ENCODE results near the gene CDCA8.
A peak's percentile ranks its signal among the peaks of the same experiment; 100 is the strongest.

Gene CDCA8

DNA sequence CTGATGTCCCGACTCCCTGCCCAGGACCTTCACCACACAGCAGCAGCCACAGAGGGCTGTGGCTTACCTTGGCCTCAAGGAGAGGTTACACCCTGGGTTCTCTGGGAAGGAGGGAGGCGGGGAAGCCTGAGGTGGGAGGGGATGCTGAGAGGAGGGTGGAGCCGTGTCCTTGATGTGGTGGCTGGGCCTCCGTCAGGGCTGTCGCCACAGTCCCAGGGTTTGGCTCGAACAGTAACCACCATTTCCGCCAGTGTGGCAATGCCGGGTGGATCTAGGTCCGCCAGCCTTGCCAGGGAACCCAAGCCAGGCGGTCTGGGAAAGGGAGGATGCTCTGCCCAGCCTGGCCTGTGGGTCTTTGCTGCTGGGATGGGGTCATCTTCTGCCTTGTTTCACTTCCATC, 18.4 kb upstream of the CDCA8 start:
- no peak overlapping the region for H3K27ac ChIP-seq (replicated peaks)
- DNase-seq (ENCODE audit: low read depth in 1 of 2, low spot score in 1 of 2): peak in 1 of 2 experiments; percentile 2
- H3K27me3 ChIP-seq (ENCODE audit: insufficient read depth, poor library complexity, severe bottlenecking): no peaks in the 10 kb centered on the region
- TF ChIP-seq GABPA (IDR thresholded peaks at IDR 0.05; ENCODE audit: low read depth) (no peak), POLR2AphosphoS5 (IDR thresholded peaks at IDR 0.05; ENCODE audit: low read depth) (no peak)
- TF ChIP-seq, protein P1, sequence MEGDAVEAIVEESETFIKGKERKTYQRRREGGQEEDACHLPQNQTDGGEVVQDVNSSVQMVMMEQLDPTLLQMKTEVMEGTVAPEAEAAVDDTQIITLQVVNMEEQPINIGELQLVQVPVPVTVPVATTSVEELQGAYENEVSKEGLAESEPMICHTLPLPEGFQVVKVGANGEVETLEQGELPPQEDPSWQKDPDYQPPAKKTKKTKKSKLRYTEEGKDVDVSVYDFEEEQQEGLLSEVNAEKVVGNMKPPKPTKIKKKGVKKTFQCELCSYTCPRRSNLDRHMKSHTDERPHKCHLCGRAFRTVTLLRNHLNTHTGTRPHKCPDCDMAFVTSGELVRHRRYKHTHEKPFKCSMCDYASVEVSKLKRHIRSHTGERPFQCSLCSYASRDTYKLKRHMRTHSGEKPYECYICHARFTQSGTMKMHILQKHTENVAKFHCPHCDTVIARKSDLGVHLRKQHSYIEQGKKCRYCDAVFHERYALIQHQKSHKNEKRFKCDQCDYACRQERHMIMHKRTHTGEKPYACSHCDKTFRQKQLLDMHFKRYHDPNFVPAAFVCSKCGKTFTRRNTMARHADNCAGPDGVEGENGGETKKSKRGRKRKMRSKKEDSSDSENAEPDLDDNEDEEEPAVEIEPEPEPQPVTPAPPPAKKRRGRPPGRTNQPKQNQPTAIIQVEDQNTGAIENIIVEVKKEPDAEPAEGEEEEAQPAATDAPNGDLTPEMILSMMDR (IDR thresholded peaks at IDR 0.05; ENCODE audit: insufficient read depth, low read length): no peak
- no peak overlapping the region for H3K4me3 ChIP-seq (replicated peaks; ENCODE audit: insufficient read depth, low read length)

DNA sequence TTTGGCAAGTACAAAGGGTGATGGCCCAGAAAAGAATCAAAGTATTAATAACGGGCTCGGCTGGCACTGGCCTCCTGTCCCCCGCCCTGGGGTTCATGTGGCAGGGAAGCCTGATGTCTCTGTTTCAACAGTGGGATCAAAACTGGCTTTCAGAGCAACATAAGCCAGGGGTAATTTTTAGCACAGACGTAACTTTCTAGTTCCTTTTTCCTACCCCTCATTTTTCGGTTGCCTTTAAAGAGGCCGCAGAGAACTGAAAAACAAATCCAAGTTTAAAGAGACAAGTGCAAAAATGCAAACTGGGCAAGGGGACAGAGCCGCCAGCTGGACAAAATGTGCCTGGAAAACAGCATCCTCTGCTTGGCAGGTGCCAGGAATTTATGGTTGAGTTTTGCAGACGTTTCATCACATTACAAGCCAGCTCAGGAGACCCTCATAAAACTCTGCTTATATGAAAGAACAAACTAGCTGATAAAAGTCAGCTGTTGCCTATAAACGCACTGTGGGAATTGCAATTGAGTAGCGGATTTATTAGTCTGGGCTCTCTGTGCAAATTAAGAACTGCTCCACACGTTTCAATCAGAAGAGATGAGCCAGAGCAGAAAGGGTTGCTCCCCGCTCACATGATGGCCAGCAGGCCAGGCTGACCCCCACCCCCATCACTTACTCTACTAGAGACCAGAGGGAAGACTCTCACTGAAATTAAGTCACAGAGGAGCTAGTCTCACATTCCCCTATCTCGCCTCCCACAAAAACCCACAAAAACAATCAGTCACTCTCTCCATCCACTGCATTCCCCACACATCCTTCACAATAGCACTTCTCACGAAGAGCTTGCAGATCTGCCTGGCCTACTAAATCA, 15.8 kb upstream of the CDCA8 start:
- no peak overlapping the region for H3K27ac ChIP-seq (replicated peaks)
- no peaks in the 10 kb centered on the region for H3K27me3 ChIP-seq (ENCODE audit: insufficient read depth, poor library complexity, severe bottlenecking)
- TF ChIP-seq, protein P1 (IDR thresholded peaks at IDR 0.05; ENCODE audit: insufficient read depth, low read length): no peak
- TF ChIP-seq GABPA (IDR thresholded peaks at IDR 0.05; ENCODE audit: low read depth): no peak
- TF ChIP-seq, protein P2, sequence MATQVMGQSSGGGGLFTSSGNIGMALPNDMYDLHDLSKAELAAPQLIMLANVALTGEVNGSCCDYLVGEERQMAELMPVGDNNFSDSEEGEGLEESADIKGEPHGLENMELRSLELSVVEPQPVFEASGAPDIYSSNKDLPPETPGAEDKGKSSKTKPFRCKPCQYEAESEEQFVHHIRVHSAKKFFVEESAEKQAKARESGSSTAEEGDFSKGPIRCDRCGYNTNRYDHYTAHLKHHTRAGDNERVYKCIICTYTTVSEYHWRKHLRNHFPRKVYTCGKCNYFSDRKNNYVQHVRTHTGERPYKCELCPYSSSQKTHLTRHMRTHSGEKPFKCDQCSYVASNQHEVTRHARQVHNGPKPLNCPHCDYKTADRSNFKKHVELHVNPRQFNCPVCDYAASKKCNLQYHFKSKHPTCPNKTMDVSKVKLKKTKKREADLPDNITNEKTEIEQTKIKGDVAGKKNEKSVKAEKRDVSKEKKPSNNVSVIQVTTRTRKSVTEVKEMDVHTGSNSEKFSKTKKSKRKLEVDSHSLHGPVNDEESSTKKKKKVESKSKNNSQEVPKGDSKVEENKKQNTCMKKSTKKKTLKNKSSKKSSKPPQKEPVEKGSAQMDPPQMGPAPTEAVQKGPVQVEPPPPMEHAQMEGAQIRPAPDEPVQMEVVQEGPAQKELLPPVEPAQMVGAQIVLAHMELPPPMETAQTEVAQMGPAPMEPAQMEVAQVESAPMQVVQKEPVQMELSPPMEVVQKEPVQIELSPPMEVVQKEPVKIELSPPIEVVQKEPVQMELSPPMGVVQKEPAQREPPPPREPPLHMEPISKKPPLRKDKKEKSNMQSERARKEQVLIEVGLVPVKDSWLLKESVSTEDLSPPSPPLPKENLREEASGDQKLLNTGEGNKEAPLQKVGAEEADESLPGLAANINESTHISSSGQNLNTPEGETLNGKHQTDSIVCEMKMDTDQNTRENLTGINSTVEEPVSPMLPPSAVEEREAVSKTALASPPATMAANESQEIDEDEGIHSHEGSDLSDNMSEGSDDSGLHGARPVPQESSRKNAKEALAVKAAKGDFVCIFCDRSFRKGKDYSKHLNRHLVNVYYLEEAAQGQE (IDR thresholded peaks at IDR 0.05; ENCODE audit: insufficient replicate concordance, low read depth): no peak
- TF ChIP-seq SPI1 (IDR thresholded peaks at IDR 0.05; ENCODE audit: borderline replicate concordance, low read depth): no peak
- no peak for TF ChIP-seq POLR2AphosphoS5 (IDR thresholded peaks at IDR 0.05; ENCODE audit: low read depth)
- DNase-seq (ENCODE audit: low read depth in 1 of 2, low spot score in 1 of 2): no peak
- no peak overlapping the region for H3K4me3 ChIP-seq (replicated peaks; ENCODE audit: insufficient read depth, low read length)

DNA sequence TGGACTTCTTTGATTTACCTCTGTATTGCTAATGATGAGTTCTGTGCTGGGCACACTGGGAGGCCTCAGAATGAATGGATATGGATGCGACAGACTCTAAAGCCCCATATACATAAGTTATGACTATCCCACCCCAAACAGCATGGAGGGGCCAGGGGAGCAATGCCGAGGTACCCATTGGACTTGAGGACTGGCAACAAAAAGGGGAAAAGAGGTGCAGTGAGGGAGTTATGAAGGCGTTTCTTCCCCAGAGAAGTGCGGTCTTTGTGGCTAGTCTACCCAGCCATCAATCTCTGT, 15.2 kb upstream of the CDCA8 start:
- H3K4me3 ChIP-seq (replicated peaks; ENCODE audit: insufficient read depth, low read length): no peak overlapping the region
- H3K27me3 ChIP-seq (ENCODE audit: insufficient read depth, poor library complexity, severe bottlenecking): no peaks in the 10 kb centered on the region
- DNase-seq (ENCODE audit: low read depth in 1 of 2, low spot score in 1 of 2): no peak
- H3K27ac ChIP-seq (replicated peaks): no peak overlapping the region
- TF ChIP-seq GABPA (IDR thresholded peaks at IDR 0.05; ENCODE audit: low read depth): no peak
- no peak for TF ChIP-seq SPI1 (IDR thresholded peaks at IDR 0.05; ENCODE audit: borderline replicate concordance, low read depth)
- TF ChIP-seq, protein P1 (IDR thresholded peaks at IDR 0.05; ENCODE audit: insufficient read depth, low read length): no peak
- TF ChIP-seq, protein P2 (IDR thresholded peaks at IDR 0.05; ENCODE audit: insufficient replicate concordance, low read depth): no peak
- no peak for TF ChIP-seq POLR2AphosphoS5 (IDR thresholded peaks at IDR 0.05; ENCODE audit: low read depth)

DNA sequence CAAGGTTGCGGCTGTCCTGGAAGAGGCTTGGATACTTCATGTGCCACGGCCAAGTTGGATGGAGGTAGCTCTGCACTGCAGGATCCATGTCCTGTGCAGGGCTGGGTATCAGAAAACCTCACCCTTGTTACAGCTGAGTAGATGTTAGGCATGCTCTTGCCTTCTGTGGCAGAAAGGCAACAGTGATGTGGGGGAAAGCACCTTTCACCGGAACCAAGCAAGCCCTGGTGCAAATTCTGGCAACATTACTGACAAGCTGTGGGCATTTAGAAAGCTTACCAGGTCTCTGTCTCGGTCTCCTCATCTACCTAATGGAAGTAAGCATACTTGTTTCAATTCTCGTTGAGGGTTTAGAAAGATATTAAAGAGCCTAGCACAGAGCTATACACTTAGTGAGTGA, 14.5 kb upstream of the CDCA8 start:
- H3K4me3 ChIP-seq (replicated peaks; ENCODE audit: insufficient read depth, low read length): no peak overlapping the region
- no peak for DNase-seq (ENCODE audit: low read depth in 1 of 2, low spot score in 1 of 2)
- H3K27me3 ChIP-seq (ENCODE audit: insufficient read depth, poor library complexity, severe bottlenecking): no peaks in the 10 kb centered on the region
- no peak overlapping the region for H3K27ac ChIP-seq (replicated peaks)
- no peak for TF ChIP-seq POLR2AphosphoS5 (IDR thresholded peaks at IDR 0.05; ENCODE audit: low read depth)
- no peak for TF ChIP-seq GABPA (IDR thresholded peaks at IDR 0.05; ENCODE audit: low read depth)
- TF ChIP-seq, protein P2 (IDR thresholded peaks at IDR 0.05; ENCODE audit: insufficient replicate concordance, low read depth): no peak
- no peak for TF ChIP-seq SPI1 (IDR thresholded peaks at IDR 0.05; ENCODE audit: borderline replicate concordance, low read depth)
- TF ChIP-seq, protein P1 (IDR thresholded peaks at IDR 0.05; ENCODE audit: insufficient read depth, low read length): no peak

Data from HL-60 (cell line).